Measurements from ENCODE around the gene SEMA4D.

GRCh38 chr9:89547000-89547399, 49.1 kb upstream of the SEMA4D start:
- TF ChIP-seq POLR2A (IDR thresholded peaks at IDR 0.05) (no peak), CTCF (IDR thresholded peaks at IDR 0.05) (no peak)
